GM19438 (cell line): ENCODE results near the gene TRMT11.
"Not testable (repeated sequence)": the region's sequence is repeated elsewhere in the genome, so short reads cannot be mapped to it uniquely, and the experiment has no call there.

ENCODE experiments used
- ATAC-seq: cut with Tn5 transposase; IDR thresholded peaks from one replicate; pipeline ENCODE4 v1.9.1; 2021; ENCODE audit warnings: low read depth; ENCODE audit not compliant: unreplicated experiment

The TRMT11 gene

GRCh38 chr6:126040826-126041225, 54.5 kb downstream of the TRMT11 start:
- ATAC-seq: no peak

DNA sequence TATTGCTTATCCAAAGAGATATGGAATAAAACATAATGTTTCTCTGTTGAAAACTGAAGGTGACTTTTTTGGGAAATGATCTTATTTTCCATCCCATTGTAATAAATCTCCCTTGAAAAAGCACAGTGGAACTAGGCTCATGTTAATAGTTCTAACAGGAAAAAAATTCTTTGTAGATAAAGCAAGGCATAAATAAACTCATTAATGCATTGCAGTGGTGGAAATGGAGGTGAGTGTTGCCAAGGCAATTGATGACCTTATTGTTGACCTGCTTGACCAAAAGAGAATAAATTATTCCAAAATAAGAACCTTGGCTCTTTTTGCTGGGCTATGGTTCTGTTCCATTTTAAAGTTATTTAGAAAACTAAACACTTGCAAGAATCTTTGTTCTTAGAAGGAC, 55.2 kb downstream of the TRMT11 start:
- no peak for ATAC-seq

DNA sequence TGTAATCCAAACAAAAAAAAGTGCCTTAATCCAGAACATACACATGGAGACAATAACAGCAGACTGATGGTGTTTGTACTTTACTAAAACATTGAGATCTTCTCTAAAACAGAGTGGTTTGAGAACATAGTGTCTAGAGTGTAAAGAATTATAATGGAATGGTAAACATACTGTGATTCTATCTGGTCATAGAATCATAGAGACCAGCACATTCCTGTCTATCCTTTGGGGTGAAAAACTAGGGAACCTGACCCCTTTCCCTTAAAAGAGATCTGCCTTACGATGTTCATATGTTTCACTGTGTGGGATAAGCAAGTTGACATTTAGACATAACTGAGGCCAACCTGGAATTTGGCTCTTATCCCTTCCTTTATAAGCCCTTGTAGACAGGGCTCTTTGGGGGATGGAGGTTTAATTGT, 55.7 kb downstream of the TRMT11 start:
- ATAC-seq: no peak

DNA sequence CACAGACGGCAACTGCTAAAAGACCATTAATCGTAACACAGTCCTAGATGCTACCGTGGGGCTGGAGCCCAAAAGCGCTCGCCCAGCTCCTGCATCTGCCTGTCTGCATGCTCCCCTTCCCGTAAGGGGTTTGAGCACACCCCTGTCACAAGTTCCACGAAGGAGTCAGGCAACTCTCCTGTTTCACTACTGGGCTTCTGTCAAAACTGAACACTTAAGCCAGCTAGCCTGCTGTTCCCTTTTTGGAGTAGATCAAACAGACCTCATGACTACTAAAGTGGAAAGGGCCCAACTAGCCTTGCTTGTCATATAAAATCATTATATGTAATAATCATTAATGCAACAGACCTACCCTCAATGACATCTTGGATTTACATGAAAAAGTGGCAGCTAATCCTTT, 61.3 kb downstream of the TRMT11 start:
- ATAC-seq: no peak

DNA sequence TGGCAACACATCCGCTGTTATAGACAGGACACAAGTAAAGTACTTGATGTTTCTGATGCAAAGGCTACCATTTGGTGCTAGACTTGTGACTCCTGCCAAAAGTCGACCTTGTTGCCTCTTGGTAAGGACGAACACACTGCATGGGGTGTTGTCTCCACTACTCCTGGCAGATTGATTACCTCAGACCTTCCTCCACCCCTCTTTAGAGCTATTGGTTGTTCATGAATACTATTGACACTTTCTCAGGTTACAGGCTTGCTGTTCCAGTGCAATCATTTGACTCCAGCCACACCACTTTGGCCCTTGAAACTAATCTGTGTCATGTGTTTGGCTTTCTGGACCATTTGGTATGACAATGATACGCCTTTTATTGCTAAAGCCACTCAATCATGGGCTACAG, 62.3 kb downstream of the TRMT11 start:
- ATAC-seq: no peak

GRCh38 chr6:126050795-126051194, 64.5 kb downstream of the TRMT11 start:
- ATAC-seq: no peak

DNA sequence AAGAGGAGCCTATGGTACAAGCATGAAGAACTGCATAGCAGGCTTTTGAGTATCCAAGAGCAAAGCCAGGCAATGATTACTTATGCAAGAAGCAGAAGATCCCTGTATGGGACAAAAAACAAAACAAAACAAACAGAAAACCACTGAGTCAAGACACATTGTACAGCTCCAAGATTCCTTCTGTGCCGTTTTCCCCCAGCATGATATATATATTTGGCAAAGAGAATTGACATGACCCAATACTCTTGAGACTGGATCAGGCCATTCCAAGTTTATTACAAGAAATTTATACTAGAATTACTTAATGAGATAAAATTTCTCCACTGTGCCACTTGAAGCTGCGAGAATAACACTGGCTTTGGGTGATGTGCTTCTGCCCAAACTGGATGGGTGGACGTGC, 65.5 kb downstream of the TRMT11 start:
- ATAC-seq: no peak

- no peak for ATAC-seq
Observed at GRCh38 chr6:126052485-126052884, 66.1 kb downstream of the TRMT11 start.

- no peak for ATAC-seq
Observed at GRCh38 chr6:126054258-126054702, 67.9 kb downstream of the TRMT11 start.

GRCh38 chr6:126054802-126055201, 68.5 kb downstream of the TRMT11 start:
- ATAC-seq: no peak

- ATAC-seq: no peak
Observed at GRCh38 chr6:126055449-126055848, 69.1 kb downstream of the TRMT11 start.

DNA sequence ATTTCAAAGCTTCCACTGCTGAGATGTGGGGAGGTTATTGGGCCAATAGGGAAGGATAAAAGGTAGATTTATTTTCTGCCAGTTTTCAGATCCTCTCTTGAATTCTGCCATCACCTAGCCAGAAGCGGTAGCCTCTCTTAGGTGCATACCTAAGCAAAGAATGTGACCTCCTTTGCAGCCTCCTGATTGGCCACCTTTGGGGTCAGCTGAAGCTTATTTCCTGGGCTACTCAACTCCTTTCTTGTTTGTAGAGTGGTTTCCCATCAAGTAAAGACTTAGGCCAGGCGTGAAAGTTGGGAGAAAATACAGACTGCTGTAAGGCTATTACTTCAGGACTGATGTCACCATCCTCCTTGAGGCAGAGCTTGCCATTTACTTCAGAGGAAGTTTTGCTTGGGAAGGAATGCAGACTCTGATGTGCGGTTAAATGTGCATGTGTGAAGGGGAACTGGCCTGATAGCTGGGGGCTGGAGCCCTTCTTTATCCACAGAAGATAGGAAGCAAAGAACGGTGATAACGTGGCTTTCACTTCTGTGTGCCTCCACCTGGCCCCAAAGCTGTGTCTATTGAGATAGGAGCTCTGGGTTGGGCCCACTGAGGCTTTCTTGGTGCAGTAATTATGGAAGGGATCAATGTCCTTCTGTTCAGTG, 70.1 kb downstream of the TRMT11 start:
- no peak for ATAC-seq

- ATAC-seq: not testable (repeated sequence)
Observed at GRCh38 chr6:126058085-126058484, 71.7 kb downstream of the TRMT11 start.

GRCh38 chr6:126060400-126060799, 74.1 kb downstream of the TRMT11 start:
- no peak for ATAC-seq

DNA sequence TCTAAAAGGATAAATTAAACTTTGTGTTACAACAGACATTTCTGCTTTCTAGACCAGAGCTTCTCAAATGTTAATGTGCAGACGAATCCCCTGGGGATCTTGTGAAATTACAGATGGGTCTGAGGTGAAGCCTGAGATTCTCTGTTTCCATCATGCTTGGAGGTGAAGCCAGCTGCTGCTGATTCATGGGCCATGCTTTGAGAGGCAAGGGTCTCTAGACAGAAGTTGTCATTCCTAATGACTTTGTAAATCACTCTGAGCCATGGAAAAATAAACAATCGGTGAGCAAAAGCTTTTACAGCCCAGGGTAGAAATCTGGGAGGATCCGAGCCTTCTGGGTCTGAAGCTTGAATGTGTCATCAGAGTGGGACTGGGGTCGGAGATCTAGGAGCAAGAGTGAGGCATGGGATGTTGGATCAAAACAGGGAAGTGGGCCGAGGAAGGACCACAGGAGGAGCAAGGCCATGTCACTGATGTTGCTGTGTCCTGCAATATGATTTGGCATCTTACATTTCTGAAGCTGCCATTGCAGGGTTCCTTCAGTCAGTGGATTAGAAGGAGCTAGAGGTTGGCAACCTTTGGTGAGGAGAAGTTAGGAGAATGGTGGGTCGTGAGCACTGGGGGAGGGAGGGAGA, 77.3 kb downstream of the TRMT11 start:
- ATAC-seq: peak; percentile 79

DNA sequence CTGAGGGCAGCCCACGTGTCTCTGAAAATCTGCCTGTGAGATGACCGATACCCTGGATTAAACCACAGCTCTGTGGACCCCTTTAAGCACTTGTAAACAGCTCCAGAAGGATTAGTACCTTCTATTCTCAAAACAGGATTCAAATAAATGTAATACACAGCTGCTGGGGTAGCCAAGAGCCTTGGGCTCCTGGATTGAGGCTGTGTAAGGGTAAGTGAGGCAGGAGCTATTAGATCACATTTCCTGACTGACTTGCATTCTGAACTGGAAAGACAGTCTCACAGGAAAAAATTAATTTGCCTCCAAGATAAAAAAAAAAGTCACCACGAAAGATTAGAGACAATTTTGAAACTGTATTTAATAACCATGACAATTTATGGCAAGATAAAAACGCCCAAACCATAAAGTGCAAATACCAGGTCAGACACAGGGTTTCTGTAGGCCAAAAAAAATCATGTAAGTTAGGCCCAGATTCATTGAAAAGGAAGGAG, 78.0 kb downstream of the TRMT11 start:
- no peak for ATAC-seq

DNA sequence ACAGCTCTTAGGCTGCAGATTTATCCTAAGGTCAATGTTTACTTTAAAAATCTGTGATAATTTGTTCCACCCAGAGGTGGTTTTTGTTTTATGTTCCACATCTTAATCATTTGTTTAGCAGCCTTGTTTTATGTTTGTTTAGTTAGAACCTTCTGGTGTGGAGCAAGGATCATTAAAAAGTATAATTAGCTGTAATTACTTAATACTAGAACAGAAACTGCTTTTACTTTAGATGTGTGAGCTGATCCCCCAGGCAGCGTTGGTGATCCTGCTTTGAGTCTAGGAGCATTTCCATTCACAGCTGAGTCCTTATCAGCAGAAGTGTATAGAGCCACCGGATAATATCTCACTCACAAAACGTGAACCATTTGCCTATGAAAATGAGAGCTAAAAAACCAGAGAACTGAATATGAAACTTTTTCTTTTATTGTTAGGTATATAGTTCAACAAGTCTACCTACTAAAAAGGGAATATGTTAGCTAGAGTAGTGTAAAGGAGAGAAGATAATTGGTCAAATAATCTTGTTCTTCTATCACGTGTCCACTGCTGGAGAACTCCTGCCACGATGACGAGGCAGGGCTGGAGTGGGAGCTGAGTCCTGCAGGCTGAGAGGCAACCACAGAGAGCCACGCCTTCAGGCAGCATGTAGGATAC, 78.5 kb downstream of the TRMT11 start:
- no peak for ATAC-seq

DNA sequence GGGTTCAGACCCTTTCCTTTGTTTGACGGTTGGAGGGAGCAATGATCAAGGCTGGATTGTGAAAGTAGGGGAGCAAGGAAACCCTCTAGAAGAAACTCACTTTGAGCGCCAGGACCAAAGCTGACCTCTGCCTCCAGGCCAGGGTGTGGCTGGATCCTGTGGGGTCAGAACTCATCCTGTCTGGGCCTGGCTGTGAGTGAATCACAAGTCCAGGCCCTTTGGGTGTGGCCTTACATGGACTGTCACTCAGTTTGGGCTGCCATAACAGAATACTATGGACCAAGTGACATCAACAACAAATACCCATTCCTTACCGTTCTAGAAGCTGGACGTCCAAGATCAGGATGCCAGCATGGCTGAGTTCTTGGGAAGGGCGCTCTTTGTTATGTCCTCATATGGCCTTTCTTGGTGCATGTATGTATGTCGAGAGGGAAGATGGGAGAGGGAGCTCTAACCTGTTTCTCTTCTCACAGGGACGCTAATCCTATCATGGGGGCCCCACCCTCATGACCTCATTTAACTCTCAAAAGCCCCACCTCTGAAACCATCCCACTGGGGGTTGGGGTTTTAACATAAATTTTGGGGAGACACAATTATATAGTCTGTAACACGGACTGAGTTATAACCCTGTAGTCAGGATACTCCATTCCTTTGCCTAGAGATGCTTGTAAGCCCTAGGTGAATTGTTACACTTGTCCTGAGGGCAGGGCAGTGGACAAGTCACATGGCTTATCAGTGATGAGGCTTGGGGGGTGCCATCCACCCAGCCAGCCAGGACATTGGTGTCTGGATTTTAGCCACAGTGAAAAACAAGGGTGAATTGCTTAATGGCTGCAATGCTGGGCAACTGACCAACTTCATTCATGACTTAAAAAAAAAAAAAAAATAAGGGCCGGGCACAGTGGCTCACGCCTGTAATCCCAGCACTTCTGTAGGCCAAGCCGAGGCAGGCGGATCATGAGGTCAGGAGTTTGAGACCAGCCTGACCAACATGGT, 80.0 kb downstream of the TRMT11 start:
- no peak for ATAC-seq

DNA sequence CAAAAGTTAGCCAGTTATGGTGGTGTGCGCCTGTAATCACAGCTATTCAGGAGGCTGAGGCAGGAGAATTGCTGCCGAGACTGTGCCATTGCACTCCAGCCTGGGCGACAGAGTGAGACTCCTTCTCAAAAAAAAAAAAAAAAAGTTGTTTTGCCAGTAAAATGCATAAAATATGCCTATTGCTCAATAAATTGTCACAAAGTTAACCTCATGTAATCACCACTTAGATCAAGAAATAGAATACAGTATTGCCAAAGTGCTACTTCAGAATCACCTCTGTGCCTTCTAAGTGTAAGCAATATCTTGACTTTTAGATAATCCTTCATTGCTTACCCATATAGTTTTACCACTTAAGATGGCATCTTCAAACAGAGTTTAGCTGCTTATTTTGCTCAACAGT, 80.7 kb downstream of the TRMT11 start:
- ATAC-seq: no peak

DNA sequence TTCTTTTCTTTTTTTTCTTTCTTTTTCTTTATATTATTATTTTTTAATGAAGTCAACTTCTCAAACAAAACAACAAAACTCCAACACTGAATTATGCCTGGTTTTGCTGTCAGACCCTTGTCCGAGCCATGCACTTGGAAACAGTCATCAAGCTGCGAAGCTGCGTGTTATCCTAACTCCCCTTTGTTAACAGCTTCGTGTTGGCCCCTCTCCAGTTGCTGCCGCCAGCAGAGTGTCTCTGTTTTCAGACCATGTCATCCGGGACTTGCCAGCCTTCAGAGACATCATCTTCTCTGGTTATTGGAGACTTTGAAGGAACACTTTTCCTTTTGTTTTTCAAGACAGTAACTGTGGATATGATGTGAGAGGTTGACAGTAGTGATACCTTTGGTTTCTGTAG, 83.1 kb downstream of the TRMT11 start:
- no peak for ATAC-seq
